UCSD-AML1 (cell line): ENCODE measurements around the gene SLC17A1.

ENCODE experiments used
- DNase-seq: peaks from one replicate; lab custom pipeline; 2025; ENCODE audit not compliant: unreplicated experiment; lab: John Stamatoyannopoulos, UW

Gene SLC17A1

DNA sequence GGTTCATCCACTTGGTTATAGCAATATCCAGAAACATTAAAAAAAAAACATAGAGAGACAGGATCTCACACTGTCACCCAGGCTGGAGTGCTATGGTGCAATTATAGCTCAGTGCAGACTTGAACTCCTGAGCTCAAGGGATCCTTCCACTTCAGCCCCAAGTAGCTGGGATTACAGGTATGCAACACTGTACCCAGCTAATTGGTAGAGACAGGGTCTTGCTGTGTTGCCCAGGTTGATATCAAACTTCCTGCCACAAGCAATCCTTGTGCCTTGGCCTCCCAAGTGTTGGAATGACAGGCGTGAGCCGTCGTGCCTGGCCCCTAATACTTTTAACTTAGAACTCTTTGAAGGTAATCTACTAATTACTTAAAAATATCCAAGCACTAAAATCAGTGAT lies 818 bp upstream of the SLC17A1 start:
- DNase-seq: no peak

DNA sequence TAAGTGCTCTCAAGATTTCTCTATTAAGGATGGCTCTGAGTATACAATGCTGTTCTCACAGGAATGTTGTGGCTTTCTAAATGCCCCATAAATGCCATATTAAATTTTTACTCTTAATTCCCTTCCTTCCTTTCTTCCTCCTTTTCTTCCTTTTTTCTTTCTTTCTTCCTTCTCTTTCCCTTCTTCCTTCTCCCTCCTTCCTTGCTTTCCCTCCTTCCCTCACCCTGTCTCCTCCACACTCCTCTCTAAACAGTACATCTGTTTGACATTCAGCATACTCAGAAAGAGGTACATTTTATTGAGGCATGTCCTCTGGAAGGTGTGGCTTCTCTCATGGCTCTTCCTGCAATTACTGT lies 433 bp upstream of the SLC17A1 start:
- no peak for DNase-seq

- DNase-seq: no peak
Observed at GRCh38 chr6:25830458-25830857, 1.4 kb downstream of the SLC17A1 start.

GRCh38 chr6:25829375-25829774 lies 2.5 kb downstream of the SLC17A1 start:
- DNase-seq: no peak

GRCh38 chr6:25821341-25821740 lies 10.5 kb downstream of the SLC17A1 start:
- no peak for DNase-seq

- DNase-seq: no peak
Observed at GRCh38 chr6:25816252-25816651, 15.6 kb downstream of the SLC17A1 start.

DNA sequence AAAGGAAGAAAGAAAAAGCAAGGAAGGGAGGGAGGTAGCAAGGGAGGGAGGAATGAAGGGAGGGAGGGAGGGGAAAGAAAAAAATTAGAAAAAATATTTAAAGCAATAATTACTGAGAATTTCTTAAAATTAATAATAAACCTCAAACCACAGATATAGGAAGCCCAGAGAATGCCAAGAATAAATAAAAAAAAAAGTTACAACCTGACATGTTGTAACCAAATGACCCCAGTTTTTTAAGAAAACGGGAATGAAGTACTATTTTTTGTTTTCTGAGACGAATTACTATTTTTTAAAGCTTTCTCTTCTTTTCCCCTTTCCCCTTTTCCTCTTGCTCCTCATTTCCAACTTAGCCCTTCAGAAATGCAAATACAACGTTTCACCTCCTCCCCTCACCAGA lies 16.7 kb downstream of the SLC17A1 start:
- no peak for DNase-seq

DNA sequence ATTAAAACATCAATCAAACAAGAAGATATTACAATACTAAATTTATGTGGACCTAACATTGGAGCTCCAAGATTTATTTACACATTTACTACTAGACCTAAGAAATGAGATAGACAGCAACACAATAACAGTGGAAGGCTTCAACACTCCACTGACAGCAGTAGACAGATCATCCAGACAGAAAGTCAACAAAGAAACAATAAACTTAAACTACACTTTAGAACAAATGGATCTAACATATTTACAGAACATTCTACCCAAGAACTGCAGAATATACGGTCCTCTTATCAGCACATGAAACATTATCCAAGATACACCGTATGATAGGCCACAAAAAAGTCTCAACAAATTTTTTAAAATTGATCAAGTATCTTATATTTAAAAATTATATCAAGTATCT lies 27.0 kb downstream of the SLC17A1 start:
- DNase-seq: no peak

GRCh38 chr6:25801436-25801835 lies 30.4 kb downstream of the SLC17A1 start:
- no peak for DNase-seq

- no peak for DNase-seq
Observed at GRCh38 chr6:25794784-25795183, 37.1 kb downstream of the SLC17A1 start.

GRCh38 chr6:25793970-25794369 lies 37.9 kb downstream of the SLC17A1 start:
- no peak for DNase-seq

DNA sequence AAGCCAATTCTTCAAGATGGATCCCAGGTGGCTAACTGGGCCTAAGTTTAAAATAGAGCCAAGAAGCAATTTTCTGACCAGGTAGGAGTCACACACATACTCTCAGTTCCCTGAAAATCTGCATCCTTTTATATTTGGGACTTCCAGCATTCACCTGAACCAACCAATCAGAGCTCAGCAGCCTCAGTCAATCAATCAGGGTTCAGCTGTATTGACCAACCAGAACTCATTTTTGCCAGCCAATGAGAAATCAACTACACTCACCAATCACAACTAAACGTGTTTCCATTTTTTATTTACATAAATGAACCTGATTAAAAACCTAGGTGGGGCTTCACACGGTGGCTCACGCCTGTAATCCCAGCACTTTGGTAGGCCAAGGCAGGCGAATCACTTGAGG lies 39.8 kb downstream of the SLC17A1 start:
- no peak for DNase-seq

GRCh38 chr6:25789475-25789874 lies 42.4 kb downstream of the SLC17A1 start:
- no peak for DNase-seq

GRCh38 chr6:25788305-25788922 lies 43.4 kb downstream of the SLC17A1 start:
- DNase-seq: peak; percentile 43

GRCh38 chr6:25787428-25787827 lies 44.4 kb downstream of the SLC17A1 start:
- no peak for DNase-seq

DNA sequence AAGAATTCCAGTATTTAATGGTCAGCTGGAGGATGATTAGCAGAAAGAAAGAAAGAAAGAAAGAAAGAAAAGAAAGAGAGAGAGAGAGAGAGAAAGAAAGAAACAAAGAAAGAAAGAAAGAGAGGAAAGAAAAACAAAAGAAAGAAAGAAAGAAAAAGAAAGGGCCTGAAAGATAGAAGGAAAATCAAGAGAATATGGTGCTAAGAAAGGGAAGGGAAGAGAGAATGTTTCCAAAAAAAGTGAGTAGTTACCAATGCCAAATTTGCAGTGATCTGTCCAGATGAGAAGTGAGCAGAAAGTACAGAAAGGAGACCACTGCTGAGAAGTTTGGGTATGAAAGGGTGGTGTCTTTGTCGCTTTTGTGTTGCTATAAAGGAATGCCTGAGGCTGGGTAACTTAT lies 50.7 kb downstream of the SLC17A1 start:
- no peak for DNase-seq

DNA sequence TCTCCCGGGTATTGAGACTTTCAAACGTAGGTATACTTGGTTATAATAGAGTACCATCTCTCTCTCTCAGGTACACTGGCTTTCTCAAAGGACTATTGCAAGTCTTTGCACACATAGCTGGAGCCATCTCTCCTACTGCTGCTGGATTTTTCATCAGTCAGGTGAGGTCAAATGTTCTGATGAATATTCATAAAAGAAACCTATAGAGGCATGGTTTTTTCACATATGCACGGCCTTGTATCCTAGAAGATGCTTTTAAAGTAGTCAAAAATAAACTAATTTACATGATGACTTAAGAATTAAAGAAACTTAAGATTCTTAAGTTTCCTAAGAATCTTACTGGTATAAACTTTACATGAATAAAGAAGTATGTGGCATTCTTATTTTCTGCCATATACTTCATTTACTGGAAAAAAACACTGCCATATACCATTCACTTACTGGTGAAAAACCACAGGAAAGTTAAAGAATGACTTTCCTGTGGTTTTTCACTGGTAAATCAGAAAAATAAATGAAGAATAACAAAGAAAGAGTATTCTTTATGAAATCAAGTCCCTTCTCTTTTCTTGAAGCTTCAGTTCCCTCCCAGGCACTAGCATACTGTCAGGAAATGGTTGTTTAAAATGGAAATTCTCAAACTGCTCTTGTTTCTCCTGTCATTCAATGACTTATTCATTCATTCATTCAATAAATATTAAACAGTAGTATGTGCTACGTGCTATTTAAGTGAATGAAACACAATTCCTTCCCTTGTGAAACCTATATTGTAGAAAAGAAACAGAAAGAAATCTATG lies 53.8 kb downstream of the SLC17A1 start:
- DNase-seq: no peak

DNA sequence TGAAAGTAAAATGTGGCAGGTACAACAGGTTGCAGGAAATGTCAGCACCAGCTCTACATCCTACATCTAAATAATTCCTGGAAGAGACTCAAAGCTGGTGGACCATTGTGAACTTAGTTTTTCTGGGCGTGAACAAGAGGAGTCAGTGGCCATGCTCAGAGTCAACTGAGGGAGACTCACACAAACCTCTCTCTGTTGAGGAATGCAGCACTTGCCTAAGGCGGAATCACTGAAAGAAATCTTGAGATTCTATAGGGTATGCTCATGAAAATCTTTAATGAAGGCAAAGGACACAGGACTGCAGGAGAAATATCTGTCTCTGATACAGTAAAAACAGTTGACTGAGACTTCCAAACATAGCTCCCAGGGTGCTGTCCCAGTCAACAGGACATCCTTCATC lies 54.8 kb downstream of the SLC17A1 start:
- no peak for DNase-seq

DNA sequence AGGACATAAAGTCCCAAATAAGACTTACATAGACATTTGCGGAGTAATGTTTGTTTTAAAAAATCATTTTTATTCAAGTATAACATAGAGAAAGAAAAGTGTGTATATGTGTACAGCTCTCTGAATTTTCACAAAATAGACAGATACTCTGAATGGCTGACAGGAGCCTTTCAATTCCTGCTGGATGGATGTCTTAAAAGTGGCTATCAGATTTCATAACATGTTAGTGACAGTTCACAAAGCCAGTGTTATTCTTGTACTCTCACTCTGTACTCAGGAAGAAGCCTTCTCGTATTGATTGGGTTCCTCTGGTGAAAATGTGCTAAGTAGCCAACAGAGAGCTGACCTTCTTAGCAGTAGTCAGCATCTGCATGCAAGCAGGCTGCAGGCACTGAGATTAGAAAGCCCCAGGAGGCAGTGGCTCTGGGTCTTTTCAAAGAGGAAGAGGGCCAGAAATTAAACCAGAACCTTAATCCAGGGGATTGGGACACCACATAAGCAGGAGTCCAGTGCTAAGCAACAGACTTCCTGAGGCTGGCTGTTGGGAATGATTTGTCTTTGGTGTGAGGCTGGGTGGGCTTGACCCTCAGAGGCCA lies 57.6 kb downstream of the SLC17A1 start:
- no peak for DNase-seq

DNA sequence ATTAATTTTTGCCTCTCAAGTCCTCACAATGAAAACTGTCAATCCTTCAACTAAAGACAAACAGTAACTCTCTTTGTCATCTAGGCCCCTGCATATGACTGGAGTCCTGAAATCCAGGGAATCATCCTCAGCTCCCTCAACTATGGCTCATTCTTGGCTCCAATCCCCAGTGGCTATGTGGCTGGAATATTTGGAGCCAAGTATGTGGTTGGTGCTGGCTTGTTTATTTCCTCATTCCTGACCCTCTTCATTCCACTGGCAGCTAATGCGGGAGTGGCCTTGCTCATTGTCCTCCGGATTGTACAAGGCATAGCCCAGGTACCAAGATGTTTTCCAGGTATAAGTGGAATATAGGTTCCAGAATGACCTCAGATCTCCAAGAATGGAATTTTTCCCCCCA lies 61.9 kb downstream of the SLC17A1 start:
- no peak for DNase-seq

GRCh38 chr6:25768566-25768965 lies 63.3 kb downstream of the SLC17A1 start:
- no peak for DNase-seq

DNA sequence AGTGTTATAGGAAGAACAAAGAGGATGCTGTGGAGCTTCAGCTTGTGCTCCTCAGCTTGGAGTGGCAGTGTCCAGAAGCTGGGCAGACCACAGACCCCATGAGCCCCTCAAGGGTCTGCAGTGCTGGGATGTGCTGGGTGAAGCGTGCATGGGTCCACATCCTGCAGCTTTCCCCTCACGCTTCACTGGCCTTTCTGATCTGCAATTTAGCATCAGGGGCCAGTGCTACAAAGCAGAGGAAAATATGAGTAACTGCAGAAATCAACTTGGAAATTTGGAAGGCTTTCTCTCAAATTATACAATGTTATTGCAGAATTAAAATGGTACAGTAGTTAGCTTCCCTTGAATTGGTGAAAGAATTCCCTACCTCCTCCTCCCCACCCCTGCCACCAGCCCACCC lies 67.2 kb downstream of the SLC17A1 start:
- no peak for DNase-seq
